ENCODE results near the gene CD3E.

DNA sequence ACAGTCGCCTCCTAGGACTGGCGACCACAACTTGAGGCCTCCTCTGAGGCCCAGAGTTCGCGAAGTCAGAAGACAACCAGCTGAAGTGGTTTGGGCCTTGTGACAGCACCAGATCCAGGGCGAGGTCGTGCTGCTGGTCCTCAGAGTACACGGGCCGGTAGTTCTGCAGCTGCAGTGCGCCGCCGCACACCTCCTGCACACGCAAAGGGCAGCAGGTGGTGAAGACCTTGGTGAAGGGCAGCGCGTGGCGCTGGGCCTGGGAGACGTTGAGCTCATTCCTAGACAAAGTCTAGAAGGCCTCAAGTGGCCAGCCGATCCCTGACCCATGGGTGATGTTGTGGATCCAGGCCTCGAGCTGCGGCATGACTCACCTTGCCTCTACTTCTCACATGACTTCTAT lies 18.2 kb downstream of the CD3E start:
- TF ChIP-seq GATA2 (IDR thresholded peaks at IDR 0.05; ENCODE audit: low read depth, low read length) (no peak), GATA3 (IDR thresholded peaks at IDR 0.05; ENCODE audit: low read depth, low read length) (no peak)
